SH-SY5Y (cell line): ENCODE results near the gene PRKG1.

Experiments
- GATA2 ChIP-seq: IDR thresholded peaks from 2 replicates; pipeline ENCODE4 v1.6.1; 2011; ENCODE audit warnings: mild to moderate bottlenecking, low read depth, low read length
- GATA3 ChIP-seq: IDR thresholded peaks from 2 replicates; pipeline ENCODE4 v1.6.1; 2011; ENCODE audit warnings: low read depth, mild to moderate bottlenecking, low read length, moderate library complexity

GRCh38 chr10:51766423-51767102, 692.3 kb downstream of the PRKG1 start:
- no peak for TF ChIP-seq GATA2
- no peak for TF ChIP-seq GATA3
